ENCODE results near the gene DNAH12.
"Not testable (repeated sequence)": the region's sequence is repeated elsewhere in the genome, so short reads cannot be mapped to it uniquely, and the experiment has no call there.

The DNAH12 gene

GRCh38 chr3:57446318-57446841, 97.8 kb downstream of the DNAH12 start:
- ChIA-PET POLR2A (no interaction called here), CTCF (interaction anchor here (1.0 to 1.2 kb wide), 4 partner anchors 10 to 54 kb away, joined by 3 to 5 read pairs (median 4); no protein-coding TSS in a partner anchor)
- no peak for DNase-seq (ENCODE audit: extremely low spot score)
- no peak for TF ChIP-seq CTCF (IDR thresholded peaks at IDR 0.05; ENCODE audit: control extremely low read depth, extremely low read depth, low read depth, missing control alignments)

GRCh38 chr3:57444469-57444868, 99.7 kb downstream of the DNAH12 start:
- DNase-seq (ENCODE audit: extremely low spot score), result no peak
- POLR2A ChIA-PET, result no interaction called here
- no peak for TF ChIP-seq CTCF (IDR thresholded peaks at IDR 0.05; ENCODE audit: control extremely low read depth, extremely low read depth, low read depth, missing control alignments)
- CTCF ChIA-PET, result interaction anchor here (1.4 to 2.0 kb wide), 2 partner anchors 16 to 24 kb away, joined by 3 to 5 read pairs; no protein-coding TSS in a partner anchor

GRCh38 chr3:57440144-57440543, 104.0 kb downstream of the DNAH12 start:
- POLR2A ChIA-PET; DNase-seq (ENCODE audit: extremely low spot score): not testable (repeated sequence)
- CTCF ChIA-PET, result interaction anchor here (1.3 kb wide), 1 partner anchor 9 kb away, joined by 6 read pairs; no protein-coding TSS in a partner anchor

- DNase-seq (ENCODE audit: extremely low spot score); CTCF ChIA-PET; POLR2A ChIA-PET: not testable (repeated sequence)
Measured at GRCh38 chr3:57438460-57438859, 105.7 kb downstream of the DNAH12 start.

- DNase-seq (ENCODE audit: extremely low spot score), result no peak
- ChIA-PET CTCF (interaction anchor here (2.4 kb wide), 1 partner anchor 39 kb away, joined by 7 read pairs; no protein-coding TSS in a partner anchor), POLR2A (no interaction called here)
- TF ChIP-seq CTCF (IDR thresholded peaks at IDR 0.05; ENCODE audit: control extremely low read depth, extremely low read depth, low read depth, missing control alignments), result no peak
Measured at GRCh38 chr3:57436195-57436761, 107.9 kb downstream of the DNAH12 start.

- ChIA-PET CTCF (interaction anchor here (0.6 to 2.4 kb wide), 4 partner anchors 9 to 37 kb away, joined by 3 to 7 read pairs (median 4); no protein-coding TSS in a partner anchor), POLR2A (no interaction called here)
- DNase-seq (ENCODE audit: extremely low spot score), result no peak
- no peak for TF ChIP-seq CTCF (IDR thresholded peaks at IDR 0.05; ENCODE audit: control extremely low read depth, extremely low read depth, low read depth, missing control alignments)
Measured at GRCh38 chr3:57434041-57434440, 110.1 kb downstream of the DNAH12 start.

GRCh38 chr3:57423335-57423734, 120.8 kb downstream of the DNAH12 start:
- CTCF ChIA-PET, result interaction anchor here (1.4 kb wide), 1 partner anchor 24 kb away, joined by 4 read pairs; no protein-coding TSS in a partner anchor
- POLR2A ChIA-PET, result no interaction called here
- no peak for TF ChIP-seq CTCF (IDR thresholded peaks at IDR 0.05; ENCODE audit: control extremely low read depth, extremely low read depth, low read depth, missing control alignments)
- no peak for DNase-seq (ENCODE audit: extremely low spot score)
